OCI-LY3 (cell line): Measurements from ENCODE around the gene ASCL1.
A peak's percentile ranks its signal among the peaks of the same experiment; 100 is the strongest.

Source experiments
- H2AFZ ChIP-seq: fragments of 200-600, 300-600 bp; shearing (Covaris generic); 2 replicates; pipeline ENCODE4 v1.6.0; 2014; ENCODE audit warnings: antibody characterized with exemption, low read depth, low read length
- H3K27ac ChIP-seq: fragments of 200-600, 300-600 bp; sonication (generic); 2 replicates; pipeline ENCODE4 v1.5.1; 2014; ENCODE audit warnings: mild to moderate bottlenecking, low read length, moderate library complexity, mixed read lengths
- H3K27me3 ChIP-seq: fragments of 200-600, 300-600 bp; sonication (generic); 2 replicates; pipeline ENCODE4 v1.6.1; 2014; ENCODE audit warnings: low read depth, low read length, mixed read lengths
- H3K36me3 ChIP-seq: fragments of 200-600, 300-600 bp; sonication (generic); replicated peaks from 2 replicates; pipeline ENCODE3; 2014; ENCODE audit warnings: low read depth, low read length, mixed read lengths
- H3K4me1 ChIP-seq: fragments of 300-600, 200-600 bp; sonication (generic); 2 replicates; pipeline ENCODE4 v1.6.1; 2014; ENCODE audit warnings: low read length, mixed read lengths
- H3K4me2 ChIP-seq: fragments of 200-600, 300-600 bp; sonication (generic); 2 replicates; pipeline ENCODE4 v1.6.1; 2014; ENCODE audit warnings: low read length, mixed read lengths
- H3K4me3 ChIP-seq: fragments of 300-600, 200-600 bp; sonication (generic); 2 replicates; pipeline ENCODE4 v1.5.1; 2014; ENCODE audit warnings: antibody characterized with exemption, mild to moderate bottlenecking, low read length, moderate library complexity
- H3K79me2 ChIP-seq: fragments of 300-600, 200-600 bp; shearing (Covaris generic); 2 replicates; pipeline ENCODE4 v1.6.1; 2014; ENCODE audit warnings: mild to moderate bottlenecking, low read length, mixed read lengths
- H3K9ac ChIP-seq: fragments of 300-600, 200-600 bp; shearing (Covaris generic); 2 replicates; pipeline ENCODE4 v1.6.0; 2014; ENCODE audit warnings: mild to moderate bottlenecking, low read length, moderate library complexity
- H3K9me3 ChIP-seq: fragments of 200-600, 300-600 bp; shearing (Covaris generic); 2 replicates; pipeline ENCODE4 v1.6.1; 2014; ENCODE audit warnings: low read length, mixed read lengths; ENCODE audit not compliant: insufficient read depth
- H4K20me1 ChIP-seq: fragments of 200-600, 300-600 bp; sonication (generic); 2 replicates; pipeline ENCODE4 v1.6.1; 2016; ENCODE audit warnings: low read length, mixed read lengths; ENCODE audit not compliant: insufficient read depth
- EZH2phosphoT487 ChIP-seq: fragments of 200-600 bp; shearing (Covaris generic); IDR thresholded peaks from 2 replicates; pipeline ENCODE4 v1.6.1; 2018; ENCODE audit warnings: antibody characterized with exemption, mixed run types, low read depth
- TF ChIP-seq, protein P1 (sequence below): fragments of 200-600, 300-600 bp; sonication (generic); IDR thresholded peaks from 2 replicates; pipeline ENCODE4 v1.5.1; 2014; ENCODE audit warnings: antibody characterized with exemption, low read length, low read depth

ASCL1 gene

DNA sequence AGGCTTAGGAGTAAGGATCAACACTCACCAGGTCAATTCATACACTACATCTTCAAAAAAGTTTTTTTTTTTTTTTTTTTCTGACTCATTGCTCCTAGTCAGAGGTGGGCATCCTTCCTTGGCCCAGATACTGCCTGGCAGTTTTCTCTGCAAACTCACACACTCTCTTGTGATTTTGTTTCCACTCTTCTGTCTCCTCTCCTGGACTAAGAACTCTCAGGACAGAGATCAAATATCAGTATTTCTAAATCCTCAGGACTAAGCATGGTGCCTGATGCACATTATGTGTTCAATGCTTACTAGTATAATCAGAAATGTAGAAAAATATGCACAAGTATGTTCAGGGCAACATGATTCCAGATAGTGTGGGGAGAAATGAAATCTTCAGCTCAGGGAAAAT, 30.3 kb upstream of the ASCL1 start:
- Histone ChIP-seq H3K36me3 (no peaks in the 10 kb centered on the region), H4K20me1 (no peaks in the 10 kb centered on the region), H3K9me3 (no peaks in the 10 kb centered on the region), H3K4me1 (no peaks in the 10 kb centered on the region), H3K27ac (no peak overlapping the region), H3K79me2 (no peaks in the 10 kb centered on the region), H3K4me3 (no peak overlapping the region), H3K9ac (no peak overlapping the region), H3K4me2 (no peak overlapping the region), H3K27me3 (no peaks in the 10 kb centered on the region), H2AFZ (no peak overlapping the region)
- TF ChIP-seq, protein P1, sequence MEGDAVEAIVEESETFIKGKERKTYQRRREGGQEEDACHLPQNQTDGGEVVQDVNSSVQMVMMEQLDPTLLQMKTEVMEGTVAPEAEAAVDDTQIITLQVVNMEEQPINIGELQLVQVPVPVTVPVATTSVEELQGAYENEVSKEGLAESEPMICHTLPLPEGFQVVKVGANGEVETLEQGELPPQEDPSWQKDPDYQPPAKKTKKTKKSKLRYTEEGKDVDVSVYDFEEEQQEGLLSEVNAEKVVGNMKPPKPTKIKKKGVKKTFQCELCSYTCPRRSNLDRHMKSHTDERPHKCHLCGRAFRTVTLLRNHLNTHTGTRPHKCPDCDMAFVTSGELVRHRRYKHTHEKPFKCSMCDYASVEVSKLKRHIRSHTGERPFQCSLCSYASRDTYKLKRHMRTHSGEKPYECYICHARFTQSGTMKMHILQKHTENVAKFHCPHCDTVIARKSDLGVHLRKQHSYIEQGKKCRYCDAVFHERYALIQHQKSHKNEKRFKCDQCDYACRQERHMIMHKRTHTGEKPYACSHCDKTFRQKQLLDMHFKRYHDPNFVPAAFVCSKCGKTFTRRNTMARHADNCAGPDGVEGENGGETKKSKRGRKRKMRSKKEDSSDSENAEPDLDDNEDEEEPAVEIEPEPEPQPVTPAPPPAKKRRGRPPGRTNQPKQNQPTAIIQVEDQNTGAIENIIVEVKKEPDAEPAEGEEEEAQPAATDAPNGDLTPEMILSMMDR = no peak
- no peak for TF ChIP-seq EZH2phosphoT487

DNA sequence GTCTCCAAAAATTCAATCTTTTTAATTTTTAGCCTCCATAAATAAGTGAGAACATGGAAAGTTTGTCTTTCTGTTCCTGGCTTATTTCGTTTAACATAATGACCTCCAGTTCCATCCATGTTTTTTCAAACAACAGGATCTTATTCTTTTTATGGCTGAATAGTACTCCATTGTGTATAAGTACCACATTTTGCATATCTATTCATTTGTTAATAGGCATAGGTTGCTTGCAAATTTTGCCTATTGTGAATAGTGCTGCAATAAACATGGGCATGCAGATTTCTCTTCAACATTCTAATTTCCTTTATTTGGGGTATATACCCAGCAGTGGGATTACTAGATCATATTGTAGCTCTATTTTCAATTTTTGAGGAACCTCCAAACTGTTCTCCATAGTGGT, 24.3 kb upstream of the ASCL1 start:
- Histone ChIP-seq H3K36me3 (no peaks in the 10 kb centered on the region), H3K4me3 (no peak overlapping the region), H3K4me1 (peaks cover 7% of the 10 kb centered on the region; the same call in 1 of the 2 replicates), H4K20me1 (no peaks in the 10 kb centered on the region), H3K27me3 (no peaks in the 10 kb centered on the region), H3K27ac (no peak overlapping the region), H2AFZ (no peak overlapping the region), H3K4me2 (no peak overlapping the region), H3K79me2 (no peaks in the 10 kb centered on the region), H3K9me3 (no peaks in the 10 kb centered on the region), H3K9ac (no peak overlapping the region)
- TF ChIP-seq, protein P1 = no peak
- no peak for TF ChIP-seq EZH2phosphoT487

DNA sequence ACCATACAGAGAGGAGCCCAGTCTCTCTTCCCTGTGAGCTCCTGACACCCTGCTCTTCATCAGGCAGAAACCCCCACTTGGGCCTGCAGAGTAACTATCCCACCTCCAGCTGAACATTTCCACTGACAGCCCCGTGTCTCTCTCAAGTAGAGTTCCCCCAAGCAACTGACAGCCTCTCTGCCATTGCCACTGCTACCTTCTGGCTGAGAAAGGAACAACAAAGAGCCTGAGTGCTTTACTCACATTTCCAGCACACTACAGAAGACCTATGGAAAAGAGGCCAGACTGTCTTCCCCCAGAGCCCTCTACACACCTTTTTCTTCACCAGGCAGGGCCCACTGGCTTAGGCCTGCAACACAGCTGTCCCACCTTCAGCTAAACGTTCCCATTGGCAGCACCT, 18.4 kb upstream of the ASCL1 start:
- TF ChIP-seq EZH2phosphoT487 = no peak
- TF ChIP-seq, protein P1 = no peak

DNA sequence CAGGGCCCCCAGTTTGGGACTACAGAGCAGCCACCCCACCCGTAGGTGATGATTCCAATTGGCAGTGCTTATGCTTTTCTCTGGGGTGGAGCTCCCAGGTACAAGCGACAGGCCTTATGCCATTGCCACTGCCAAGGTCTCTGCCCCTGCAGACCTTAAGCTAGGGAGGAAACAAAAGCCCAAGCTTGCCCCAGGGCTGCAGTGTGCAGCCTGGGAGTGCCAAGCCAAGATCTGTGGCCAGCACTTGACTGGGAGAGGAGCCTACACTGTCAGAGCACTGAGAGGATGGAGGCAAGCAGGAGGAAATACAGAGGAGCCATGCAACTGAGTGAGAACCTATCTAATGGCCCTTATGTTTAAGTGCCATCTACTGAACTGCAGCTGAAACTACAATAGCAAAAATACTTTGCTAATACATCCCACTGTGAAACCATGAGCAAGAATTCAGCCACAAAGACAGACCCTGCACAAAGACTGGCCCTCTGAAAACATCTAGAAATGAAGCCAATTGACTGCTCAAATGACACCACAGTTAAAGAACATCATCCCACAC, 17.7 kb upstream of the ASCL1 start:
- no peaks in the 10 kb centered on the region for H3K27me3 ChIP-seq
- no peak overlapping the region for H3K27ac ChIP-seq
- H4K20me1 ChIP-seq = no peaks in the 10 kb centered on the region
- H3K9ac ChIP-seq = no peak overlapping the region
- H3K4me2 ChIP-seq = no peak overlapping the region
- peaks cover 7% of the 10 kb centered on the region; the same call in 1 of the 2 replicates for H3K4me1 ChIP-seq
- TF ChIP-seq, protein P1 = peak; percentile 67
- TF ChIP-seq EZH2phosphoT487 = no peak
- peak overlapping the region; percentile 75; the same call in 1 of the 2 replicates for H2AFZ ChIP-seq
- H3K79me2 ChIP-seq = no peaks in the 10 kb centered on the region
- no peaks in the 10 kb centered on the region; the same call in 1 of the 2 replicates for H3K9me3 ChIP-seq
- no peaks in the 10 kb centered on the region for H3K36me3 ChIP-seq
- H3K4me3 ChIP-seq = no peak overlapping the region

More for the DNA sequence above, 18.4 kb upstream of the ASCL1 start:
- no peaks in the 10 kb centered on the region for H4K20me1 ChIP-seq
- no peak overlapping the region for H3K4me2 ChIP-seq
- H3K9ac ChIP-seq = no peak overlapping the region
- H3K27ac ChIP-seq = no peak overlapping the region
- no peaks in the 10 kb centered on the region for H3K36me3 ChIP-seq
- no peaks in the 10 kb centered on the region for H3K79me2 ChIP-seq
- H2AFZ ChIP-seq = no peak overlapping the region
- peaks cover 7% of the 10 kb centered on the region; the same call in 1 of the 2 replicates for H3K4me1 ChIP-seq
- H3K9me3 ChIP-seq = no peaks in the 10 kb centered on the region; the same call in 1 of the 2 replicates
- no peaks in the 10 kb centered on the region for H3K27me3 ChIP-seq
- H3K4me3 ChIP-seq = no peak overlapping the region
